PFSK-1 (cell line): Measurements from ENCODE around the gene VRK3.

ENCODE experiments used
- FOXP2 ChIP-seq: optimal IDR thresholded peaks from 2 replicates; pipeline ENCODE3; 2011; ENCODE audit warnings: borderline replicate concordance, control low read depth, inconsistent platforms; ENCODE audit not compliant: insufficient read depth; ENCODE audit errors: extremely low read length, extremely low read depth
- POLR2AphosphoS5 ChIP-seq: IDR thresholded peaks from 2 replicates; pipeline ENCODE4 v1.6.1; 2012; ENCODE audit warnings: low read depth, mild to moderate bottlenecking, control low read depth, low read length, moderate library complexity
- REST ChIP-seq, 2 experiments: IDR thresholded peaks; 2 replicates each; pipeline versions ENCODE4 v1.6.1 to v1.8.0; 2011 to 2012; ENCODE audit warnings: low read depth in 2 of 2, low read length in 2 of 2, control low read depth in 1 of 2, inconsistent platforms in 1 of 2, mild to moderate bottlenecking in 1 of 2, moderate library complexity in 1 of 2; ENCODE audit not compliant: insufficient read depth in 1 of 2
- SIN3A ChIP-seq: IDR thresholded peaks from 2 replicates; pipeline ENCODE4 v1.6.1; 2012; ENCODE audit warnings: mild to moderate bottlenecking, low read length, moderate library complexity, borderline replicate concordance; ENCODE audit not compliant: insufficient read depth
- TAF1 ChIP-seq: IDR thresholded peaks from 2 replicates; pipeline ENCODE4 v1.6.1; 2012; ENCODE audit warnings: low read length, control low read depth, borderline replicate concordance; ENCODE audit not compliant: insufficient read depth

The VRK3 gene

GRCh38 chr19:50060107-50060506 is 34.9 kb upstream of the VRK3 start:
- TF ChIP-seq FOXP2 (no peak), SIN3A (no peak), TAF1 (no peak)

- TF ChIP-seq POLR2AphosphoS5 (no peak), FOXP2 (no peak), REST (IDR thresholded peaks at IDR 0.05; ENCODE audit: insufficient read depth in 1 of 2, low read depth in 2 of 2, low read length in 2 of 2) (no peak), SIN3A (no peak), TAF1 (no peak)
Measured at GRCh38 chr19:50059045-50059444, 33.9 kb upstream of the VRK3 start.

- TF ChIP-seq POLR2AphosphoS5, result no peak
- TF ChIP-seq TAF1, result no peak
- TF ChIP-seq FOXP2, result no peak
- TF ChIP-seq REST (IDR thresholded peaks at IDR 0.05; ENCODE audit: insufficient read depth in 1 of 2, low read depth in 2 of 2, low read length in 2 of 2), result no peak
- no peak for TF ChIP-seq SIN3A
Measured at GRCh38 chr19:50058425-50058824, 33.3 kb upstream of the VRK3 start.

- TF ChIP-seq SIN3A (no peak), POLR2AphosphoS5 (no peak), FOXP2 (no peak), TAF1 (no peak), REST (IDR thresholded peaks at IDR 0.05; ENCODE audit: insufficient read depth in 1 of 2, low read depth in 2 of 2, low read length in 2 of 2) (no peak)
Measured at GRCh38 chr19:50053119-50053518, 27.9 kb upstream of the VRK3 start.

GRCh38 chr19:50051964-50052363 is 26.8 kb upstream of the VRK3 start:
- no peak for TF ChIP-seq SIN3A
- TF ChIP-seq TAF1, result no peak

- TF ChIP-seq POLR2AphosphoS5 (no peak), TAF1 (no peak), SIN3A (no peak), REST (IDR thresholded peaks at IDR 0.05; ENCODE audit: insufficient read depth in 1 of 2, low read depth in 2 of 2, low read length in 2 of 2) (no peak), FOXP2 (no peak)
Measured at GRCh38 chr19:50050406-50051227, 25.4 kb upstream of the VRK3 start.
